ENCODE results near the gene JDP2.

JDP2 gene

DNA sequence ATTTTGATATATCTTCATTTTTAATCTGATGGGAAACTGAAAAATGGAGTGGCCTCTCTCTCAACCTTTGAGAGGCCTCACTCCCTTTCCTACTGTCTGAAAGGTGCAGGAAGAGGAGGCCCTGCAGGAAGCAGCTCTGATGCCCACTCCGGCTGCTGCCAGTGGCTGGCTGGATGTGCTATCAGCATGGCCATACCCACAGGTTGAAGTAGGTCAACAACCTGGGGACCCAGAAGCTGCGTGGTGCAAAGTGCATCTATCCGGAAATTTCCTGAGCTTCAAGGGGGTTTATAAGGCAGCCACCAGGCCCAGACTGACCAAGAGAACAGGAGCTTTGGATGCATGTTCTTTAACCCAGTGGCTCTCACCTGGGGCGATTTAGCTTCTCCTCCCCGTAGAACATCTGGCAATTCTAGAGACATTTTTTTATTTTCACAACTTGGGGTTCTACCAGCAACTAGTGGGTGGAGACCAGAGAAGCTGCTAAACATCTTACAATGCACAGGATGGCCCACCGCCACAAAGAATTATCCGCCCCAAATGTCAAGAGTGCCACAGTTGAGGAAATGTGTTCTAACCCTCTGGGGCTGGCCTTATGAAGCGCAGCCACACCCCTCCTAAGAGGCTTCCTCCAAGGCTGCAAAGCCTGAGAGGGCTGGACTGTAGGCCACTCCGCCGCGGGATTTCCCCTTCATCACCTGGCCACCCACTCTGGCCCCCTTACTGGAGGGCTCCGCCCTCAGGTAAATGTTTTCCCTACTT, 86.3 kb downstream of the JDP2 start:
- DNase-seq (ENCODE audit: low read depth in 3 of 3, low spot score in 1 of 3) = no peak

DNA sequence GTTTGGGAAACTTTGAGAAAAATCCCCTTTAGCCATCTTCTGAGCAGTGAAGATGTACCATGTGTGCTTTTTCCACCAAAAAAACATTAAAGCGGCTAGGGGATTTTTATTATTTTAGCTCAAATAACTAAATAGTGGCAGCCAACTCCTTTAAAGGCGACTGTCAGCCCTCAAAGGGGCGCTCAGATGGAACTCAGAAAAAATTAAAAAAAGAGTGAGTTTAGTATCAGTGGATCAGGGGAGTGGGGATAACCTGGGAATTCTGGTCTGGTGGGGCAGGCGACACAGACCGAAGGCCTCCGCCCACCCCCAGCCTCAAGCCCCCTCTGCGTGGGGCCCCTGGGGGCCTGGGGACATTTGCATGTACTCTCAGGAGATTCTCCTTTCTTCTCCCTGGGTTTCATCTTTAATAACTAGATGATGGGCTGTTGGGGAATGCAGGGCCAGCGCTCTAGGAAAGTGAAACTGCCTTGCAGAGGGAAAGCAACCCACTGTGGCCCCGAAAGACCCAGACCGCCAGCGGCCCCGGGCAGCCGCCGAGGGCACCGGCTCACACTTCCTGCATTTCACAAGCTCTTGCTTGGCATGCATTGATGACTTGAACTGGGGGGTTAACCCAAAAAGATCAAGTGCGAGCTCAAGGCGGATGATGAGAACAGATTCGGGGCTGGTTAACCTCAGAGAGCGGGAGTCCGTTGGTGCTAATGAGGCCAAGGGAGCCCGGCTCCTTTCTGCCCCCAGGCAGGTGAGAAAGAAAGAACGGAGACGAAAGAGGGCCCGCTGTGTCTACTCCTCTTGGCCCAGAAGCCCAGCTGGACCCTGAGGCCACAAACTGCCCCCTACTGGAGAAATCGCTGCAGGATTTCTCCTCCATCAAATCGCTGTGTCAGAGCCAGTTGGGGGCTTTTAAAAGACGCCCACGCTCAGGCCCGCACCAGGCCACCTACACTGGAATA, 87.1 kb downstream of the JDP2 start:
- no peak for DNase-seq (ENCODE audit: low read depth in 3 of 3, low spot score in 1 of 3)

DNA sequence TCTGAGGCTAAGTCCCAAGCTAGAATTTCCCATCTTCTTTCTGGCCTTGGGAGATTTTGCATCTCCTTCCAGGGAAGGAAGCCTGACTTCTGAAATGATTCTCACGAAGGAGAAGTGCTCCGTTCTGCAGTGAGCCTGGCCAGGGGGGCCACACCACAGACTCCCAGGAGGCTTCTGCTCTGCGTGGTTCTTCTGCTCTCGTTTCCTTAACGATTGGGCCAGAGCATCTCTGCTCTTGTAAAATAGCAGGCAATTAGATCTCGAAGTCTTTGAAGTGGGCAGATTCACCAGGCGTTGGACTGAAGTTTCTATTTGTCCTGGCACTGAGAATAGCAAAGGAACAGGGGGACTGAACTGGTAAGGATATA, 87.8 kb downstream of the JDP2 start:
- no peak for DNase-seq (ENCODE audit: low read depth in 3 of 3, low spot score in 1 of 3)

DNA sequence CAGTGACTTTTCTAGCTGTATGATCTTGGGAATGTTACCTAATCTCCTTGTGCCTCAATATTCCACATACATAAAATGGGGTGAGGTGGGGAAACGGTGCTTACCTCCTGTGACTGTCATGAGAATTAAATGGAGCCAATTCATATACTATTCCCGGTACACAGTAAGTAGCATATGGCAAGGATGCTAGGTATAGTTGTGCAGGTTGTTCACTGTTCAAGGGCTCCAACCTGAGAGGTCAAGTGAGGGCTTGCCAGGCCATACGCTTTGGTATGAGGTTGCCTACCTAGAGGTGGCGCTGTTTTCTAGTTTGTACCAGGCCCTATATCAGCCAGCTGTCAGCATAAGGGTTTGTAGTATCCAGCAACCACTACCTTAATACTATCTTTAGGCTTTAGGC, 90.8 kb downstream of the JDP2 start:
- DNase-seq (ENCODE audit: low read depth in 3 of 3, low spot score in 1 of 3) = no peak

DNA sequence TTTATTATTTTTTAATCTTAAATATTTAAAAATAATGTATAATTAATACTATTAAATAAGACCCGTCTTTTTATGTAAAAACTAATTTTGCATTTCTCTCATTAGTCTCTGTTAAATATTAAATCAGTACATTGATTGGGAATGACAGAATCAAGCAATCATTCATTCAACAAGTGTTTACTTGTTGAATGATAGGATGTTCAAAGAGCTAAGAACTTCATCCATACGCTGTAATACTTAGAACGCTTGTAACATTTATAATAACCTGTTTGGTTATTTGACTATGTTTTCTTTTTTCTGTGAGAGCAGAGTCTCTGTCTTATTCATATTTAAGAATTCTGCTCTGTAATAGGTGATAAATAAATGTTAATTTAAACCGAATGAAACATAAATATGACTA, 91.6 kb downstream of the JDP2 start:
- no peak for DNase-seq (ENCODE audit: low read depth in 3 of 3, low spot score in 1 of 3)

DNA sequence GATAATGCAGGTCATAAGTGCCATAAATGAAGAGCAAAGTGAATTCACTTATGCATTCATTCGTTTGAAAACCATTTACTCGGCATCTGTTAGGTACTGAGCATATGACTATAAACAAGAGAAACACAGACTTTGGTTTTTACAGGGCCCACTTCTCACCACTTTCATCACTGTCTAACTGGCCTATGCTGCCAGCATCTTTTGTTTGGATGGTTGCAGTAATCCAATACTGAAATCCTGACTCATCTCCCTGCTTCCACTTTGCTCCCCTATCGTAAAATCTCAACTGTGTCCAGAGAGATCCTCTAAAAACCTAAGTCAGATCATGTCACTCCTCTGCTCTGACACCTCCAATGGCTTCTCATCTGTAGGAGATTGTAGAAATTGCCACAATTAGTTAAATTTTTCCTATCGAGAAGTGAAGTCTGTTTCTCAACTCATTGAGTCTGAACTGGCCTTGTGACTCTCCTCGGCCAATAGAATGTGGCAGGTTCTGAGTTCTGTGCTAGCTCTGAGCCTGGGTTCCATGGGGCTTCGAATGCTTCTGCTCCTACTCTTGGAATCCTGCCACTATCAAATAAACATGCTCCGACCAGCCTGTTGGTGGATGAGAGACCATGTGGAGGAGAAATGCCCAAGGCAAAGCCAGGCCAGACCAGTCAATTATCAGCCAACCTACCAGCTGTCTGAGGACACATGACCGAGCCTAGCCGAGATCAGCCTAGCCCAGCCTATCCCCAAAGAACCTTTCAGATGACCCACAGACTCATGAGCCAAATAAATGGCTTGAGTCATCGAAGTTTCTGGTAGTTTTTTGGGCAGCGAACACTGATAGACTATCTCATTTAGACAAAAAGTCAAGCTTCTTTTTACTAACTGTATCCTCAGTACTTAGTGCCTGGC, 92.3 kb downstream of the JDP2 start:
- DNase-seq (ENCODE audit: low read depth in 3 of 3, low spot score in 1 of 3) = no peak

DNA sequence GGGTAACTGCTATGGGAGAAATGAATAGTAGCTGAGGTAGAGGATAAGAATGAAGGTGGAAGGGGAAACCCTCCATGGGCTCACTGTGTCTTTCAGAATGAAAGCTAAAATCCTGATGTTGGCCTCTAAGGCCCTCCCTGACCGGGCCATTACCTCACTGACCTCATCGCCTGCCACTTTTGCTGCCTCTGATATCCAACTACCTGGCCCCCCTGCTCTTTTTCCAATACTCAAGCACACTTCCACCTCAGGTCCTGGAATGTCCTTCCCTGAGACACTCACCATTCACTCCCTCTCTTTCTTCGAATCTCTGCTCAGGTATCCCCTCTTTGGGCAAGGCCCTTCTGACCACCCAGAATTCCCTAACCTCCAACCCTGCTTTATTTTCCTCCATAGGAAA, 93.0 kb downstream of the JDP2 start:
- no peak for DNase-seq (ENCODE audit: low read depth in 3 of 3, low spot score in 1 of 3)

DNA sequence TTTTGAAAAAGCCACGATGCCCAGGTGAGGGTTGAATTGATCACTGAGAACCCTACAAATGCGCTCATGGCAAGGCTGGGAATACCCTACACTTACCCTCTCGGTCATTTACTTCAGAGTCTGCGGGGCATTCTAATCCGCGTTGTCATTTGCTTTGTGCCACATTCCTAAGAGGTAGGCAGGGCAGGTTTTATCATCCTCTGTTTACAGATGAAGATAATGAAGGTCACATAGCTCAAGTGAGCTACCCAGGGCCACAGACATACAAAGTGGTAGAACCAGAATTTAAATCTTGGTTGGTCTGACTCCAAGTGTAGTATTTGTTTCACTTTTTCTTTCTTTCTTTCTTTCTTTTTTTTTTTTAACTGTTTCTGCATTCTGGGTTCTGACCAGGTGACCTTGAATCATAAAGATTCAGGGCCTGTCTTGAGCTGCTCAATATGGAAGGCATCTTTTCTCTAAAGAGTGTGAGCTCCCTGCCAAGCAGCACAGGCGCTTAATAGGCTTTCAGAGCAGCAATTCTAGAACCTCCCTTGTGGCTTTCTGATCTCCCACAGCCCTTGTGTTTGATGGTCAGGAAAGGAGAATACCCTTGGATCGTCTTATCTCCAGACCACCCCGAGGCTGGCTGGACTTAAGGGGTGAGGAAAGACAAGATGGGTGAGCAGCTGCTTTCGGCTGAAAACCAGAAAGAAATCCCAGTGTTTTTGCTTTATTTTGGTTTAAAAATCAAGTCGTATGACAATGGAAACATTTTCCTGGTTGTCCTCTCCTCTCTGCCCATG, 93.8 kb downstream of the JDP2 start:
- DNase-seq (ENCODE audit: low read depth in 3 of 3, low spot score in 1 of 3) = no peak

DNA sequence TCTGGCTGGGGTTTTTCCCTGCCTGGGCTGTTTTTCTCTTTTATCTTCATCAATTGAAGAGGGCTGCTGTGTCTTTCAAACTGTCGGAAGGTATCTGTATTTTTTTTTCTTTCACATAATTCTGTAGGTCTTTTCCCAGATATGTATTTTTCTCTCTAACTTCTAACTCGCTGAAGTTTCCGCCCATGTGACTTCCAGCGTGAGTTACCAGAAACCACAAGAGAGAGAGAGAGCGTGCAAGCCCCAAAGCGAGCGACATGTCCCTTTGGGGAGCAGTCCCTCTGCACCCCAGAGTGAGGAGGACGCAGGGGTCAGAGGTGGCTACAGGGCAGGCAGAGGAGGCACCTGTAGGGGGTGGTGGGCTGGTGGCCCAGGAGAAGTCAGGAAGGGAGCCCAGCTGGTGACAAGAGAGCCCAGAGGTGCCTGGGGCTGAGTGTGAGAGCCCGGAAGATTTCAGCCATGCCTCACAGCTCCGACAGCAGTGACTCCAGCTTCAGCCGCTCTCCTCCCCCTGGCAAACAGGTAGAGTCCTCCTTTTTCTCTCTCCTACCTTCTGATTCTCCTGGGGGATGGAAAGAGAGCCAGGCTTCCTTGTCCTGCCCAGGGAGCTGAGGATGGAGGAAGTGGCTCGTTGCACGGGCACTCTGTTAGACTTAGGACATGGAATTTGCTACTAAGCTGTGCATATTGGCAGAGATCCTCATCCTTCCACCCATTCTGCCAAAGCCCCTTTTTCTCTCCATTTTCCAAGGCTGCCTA, 94.6 kb downstream of the JDP2 start, which contains the start of gene BATF:
Gene BATF, plus strand, starts transcription at position 246 of the 759 bp plus-strand sequence. Its CDS starts 214 bp downstream, at position 460.
- peak; percentile 46 to 68 (median 60) for DNase-seq (ENCODE audit: low read depth in 3 of 3, low spot score in 1 of 3)

DNA sequence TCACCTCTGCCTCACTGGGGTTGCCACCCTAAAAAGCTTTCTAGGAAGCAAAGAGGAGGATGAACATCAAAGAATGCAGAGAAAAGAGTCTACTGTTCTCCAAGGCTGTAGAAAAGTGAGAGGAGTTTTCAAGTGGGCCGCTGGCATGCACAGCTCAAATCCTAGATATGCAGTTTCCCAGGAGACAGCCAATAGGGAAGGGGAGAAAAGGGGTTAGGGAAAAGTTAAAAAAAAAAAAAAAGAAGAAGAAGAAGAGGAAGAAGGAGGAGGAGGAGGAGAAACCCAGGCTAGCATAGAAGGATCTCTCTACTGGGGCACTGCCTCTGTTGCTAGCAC, 95.1 kb downstream of the JDP2 start:
- no peak for DNase-seq (ENCODE audit: low read depth in 3 of 3, low spot score in 1 of 3)
